ENCODE data around the gene CARD10. TPM values are rescaled to one million over a fixed set of nuclear protein-coding genes. Genes with fewer than 3 reads are reported as not detected.

Gene CARD10
- polyA plus RNA-seq, 1 of the 3 experiments (the other 2 are of a cell fraction), result 14.5 TPM

- H3K9me2 ChIP-seq, result no peaks in the 10 kb centered on the region
- ChIA-PET CTCF (interaction anchor here (0.7 to 1.5 kb wide), 6 partner anchors 12 to 114 kb away, joined by 3 to 4 read pairs (median 3); no protein-coding TSS in a partner anchor), POLR2A (no interaction called here)
- 81% methylated on average over 14 of the region's 15 CpGs for WGBS (ENCODE audit: low lambda C conversion rate)
- H3F3A ChIP-seq (replicated peaks; ENCODE audit: insufficient read depth), result no peaks in the 10 kb centered on the region
- no peaks in the 10 kb centered on the region; a peak in 1 of 4 replicates for H3K4me1 ChIP-seq (ENCODE audit: control insufficient read depth in 1 of 2, insufficient read depth in 2 of 2, low read depth in 1 of 2, low read length in 1 of 2)
- no peak overlapping the region for H2AFZ ChIP-seq (ENCODE audit: low read depth)
- H3K9ac ChIP-seq, result no peak overlapping the region
- TF ChIP-seq CTCF (IDR thresholded peaks at IDR 0.05), result no peak
- TF ChIP-seq POLR2AphosphoS5 (IDR thresholded peaks at IDR 0.05; ENCODE audit: low read depth, low read length), result no peak
- TF ChIP-seq REST (IDR thresholded peaks at IDR 0.05; ENCODE audit: low read depth, low read length), result no peak
- TF ChIP-seq EZH2phosphoT487 (IDR thresholded peaks at IDR 0.05; ENCODE audit: borderline replicate concordance, low read depth), result no peak
- TF ChIP-seq TAF1 (IDR thresholded peaks at IDR 0.05; ENCODE audit: borderline replicate concordance, low read depth, low read length), result no peak
- no peak for TF ChIP-seq FOXJ3 (CRISPR knock-in tag; IDR thresholded peaks at IDR 0.05)
- TF ChIP-seq JUND (IDR thresholded peaks at IDR 0.05), result no peak
- TF ChIP-seq MXI1 (IDR thresholded peaks at IDR 0.05; ENCODE audit: low read depth, low read length), result no peak
- TF ChIP-seq FOSL2 (IDR thresholded peaks at IDR 0.05; ENCODE audit: borderline replicate concordance, low read depth), result no peak
- no peak for TF ChIP-seq USF1 (IDR thresholded peaks at IDR 0.05; ENCODE audit: borderline replicate concordance, low read depth)
- no peak for TF ChIP-seq RAD21 (IDR thresholded peaks at IDR 0.05; ENCODE audit: low read length)
- DNase-seq, result no peak
- H3K4me2 ChIP-seq, result no peak overlapping the region
- H3K9me3 ChIP-seq, result no peaks in the 10 kb centered on the region
- H3K27me3 ChIP-seq (ENCODE audit: insufficient read depth), result no peaks in the 10 kb centered on the region
- H3K4me3 ChIP-seq (ENCODE audit: low read depth in 2 of 2, low read length in 1 of 2), result no peak overlapping the region
- H3K36me3 ChIP-seq (replicated peaks in 1 of 2; ENCODE audit: control insufficient read depth in 1 of 2, insufficient read depth in 2 of 2, low read length in 1 of 2), result no peaks in the 10 kb centered on the region
- H4K20me1 ChIP-seq (ENCODE audit: insufficient read depth), result no peaks in the 10 kb centered on the region
- no peak overlapping the region for H3K27ac ChIP-seq (ENCODE audit: low read depth in 2 of 2, low read length in 1 of 2)
- no peaks in the 10 kb centered on the region for H3K79me2 ChIP-seq (ENCODE audit: insufficient read depth)
Observed at GRCh38 chr22:37479196-37479595, 40.0 kb downstream of the CARD10 start.

All from SK-N-SH (cell line).